NT2/D1 (cell line): Measurements from ENCODE around the gene SH3RF1.

Experiments
- SUZ12 ChIP-seq: IDR thresholded peaks from 2 replicates; pipeline ENCODE4 v1.6.1; 2011; ENCODE audit not compliant: insufficient read length, insufficient read depth; ENCODE audit errors: extremely low read depth
- YY1 ChIP-seq: IDR thresholded peaks from 2 replicates; pipeline ENCODE4 v1.6.1; 2011; ENCODE audit not compliant: insufficient read length, insufficient read depth
- ZNF274 ChIP-seq: IDR thresholded peaks from 2 replicates; pipeline ENCODE4 v1.6.1; 2011; ENCODE audit warnings: mild to moderate bottlenecking, low read depth, low read length

GRCh38 chr4:169248645-169249044 lies 22.1 kb downstream of the SH3RF1 start:
- no peak for TF ChIP-seq ZNF274
- TF ChIP-seq SUZ12: no peak
- TF ChIP-seq YY1: no peak
